Right renal cortex interstitium (tissue), 3 donors: ENCODE measurements around the gene ELOVL7. TPM values are rescaled to one million over a fixed set of nuclear protein-coding genes. Genes with fewer than 3 reads are reported as not detected.
"Not testable (repeated sequence)": the region's sequence is repeated elsewhere in the genome, so short reads cannot be mapped to it uniquely, and the experiment has no call there.

Source experiments
- DNase-seq, 3 donors: peaks; one replicate each; pipeline ENCODE4 v3.0.0-alpha.2; 2013; ENCODE audit warnings: low read depth in 3 of 3, low spot score in 2 of 3
- polyA plus RNA-seq, 3 donors: library from polyadenylated mRNA; unstranded; fragments of 120-200 nt; gene quantifications; one replicate each; pipeline ENCODE4 v1.2.1, GENCODE V29; 2013; ENCODE audit not compliant: insufficient read length in 3 of 3

The ELOVL7 gene
- polyA plus RNA-seq, 3 donors, result 18.6 to 19.6 (median 19.1) TPM

DNA sequence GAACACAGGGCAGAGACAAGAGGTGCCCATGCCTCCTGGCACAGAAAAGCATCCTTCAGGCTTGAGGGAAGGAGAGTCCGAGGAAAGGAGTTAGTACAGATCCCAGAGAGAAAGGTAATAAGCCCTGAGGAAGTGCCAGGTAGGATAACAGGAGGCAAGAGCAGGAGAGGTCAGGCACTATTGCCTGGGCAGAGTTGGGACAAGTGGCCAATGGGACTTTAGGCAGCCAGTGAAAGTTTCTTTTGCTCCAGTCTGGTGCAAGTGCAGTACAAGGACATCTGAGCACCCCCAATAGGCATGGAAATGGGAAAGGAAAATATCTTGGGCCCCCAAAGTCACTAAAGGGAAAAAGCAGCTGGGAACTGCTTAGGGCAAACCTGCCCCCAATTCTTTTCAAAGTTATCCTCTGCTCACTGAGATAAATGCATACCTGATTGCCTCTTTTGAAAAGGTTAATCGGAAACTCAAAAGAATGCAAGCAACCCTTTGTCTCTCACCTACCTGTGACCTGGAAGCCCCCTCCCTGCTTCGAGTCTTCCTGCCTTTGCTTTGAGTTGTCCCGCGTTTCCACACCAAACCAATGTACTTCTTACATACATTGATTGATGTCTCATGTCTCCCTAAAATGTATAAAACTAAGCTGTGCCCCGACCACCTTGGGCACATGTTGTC, 46.5 kb downstream of the ELOVL7 start:
- no peak for DNase-seq

GRCh38 chr5:60795424-60795950, 48.6 kb downstream of the ELOVL7 start:
- DNase-seq, result not testable (repeated sequence)

GRCh38 chr5:60794691-60795090, 49.4 kb downstream of the ELOVL7 start:
- DNase-seq, result no peak

GRCh38 chr5:60792438-60792837, 51.6 kb downstream of the ELOVL7 start:
- no peak for DNase-seq

DNA sequence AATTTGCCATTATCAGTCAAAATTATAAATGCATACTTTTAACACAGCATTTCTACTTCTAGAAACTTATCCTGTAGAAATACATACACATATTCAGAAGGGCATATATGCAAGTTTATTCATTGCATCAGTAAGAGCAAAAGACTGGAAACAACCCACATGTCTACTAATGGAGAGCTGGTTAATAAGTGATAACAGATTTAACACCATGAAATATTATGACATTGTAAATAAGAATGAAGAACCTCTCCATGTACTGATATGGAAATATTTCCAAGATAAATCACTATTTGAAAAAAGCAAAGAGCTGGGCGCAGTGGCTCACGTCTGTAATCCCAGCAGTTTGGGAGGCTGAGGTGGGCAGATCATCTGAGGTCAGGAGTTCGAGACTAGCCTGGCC, 54.5 kb downstream of the ELOVL7 start:
- no peak for DNase-seq

- no peak for DNase-seq
Observed at GRCh38 chr5:60788863-60789513, 55.1 kb downstream of the ELOVL7 start.

DNA sequence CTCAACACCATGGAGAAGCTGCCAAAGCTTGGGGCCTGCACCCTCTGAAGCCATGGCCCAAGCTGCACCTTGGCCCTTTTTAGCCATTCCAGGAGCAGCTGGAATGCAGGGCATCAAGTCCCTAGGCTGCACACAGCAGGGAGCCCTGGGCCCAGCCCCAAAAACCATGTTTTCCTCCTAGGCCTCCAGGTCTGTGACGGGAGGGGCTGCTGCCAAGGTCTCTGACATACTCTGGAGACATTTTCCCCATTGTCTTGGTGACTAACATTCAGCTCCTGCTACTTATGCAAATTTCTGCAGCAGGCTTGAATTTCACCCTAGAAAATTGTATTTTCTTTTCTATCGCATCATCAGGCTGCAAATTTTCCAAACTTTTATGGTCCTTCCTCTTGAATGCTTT, 64.6 kb downstream of the ELOVL7 start:
- no peak for DNase-seq

- no peak for DNase-seq
Observed at GRCh38 chr5:60776343-60776742, 67.7 kb downstream of the ELOVL7 start.

GRCh38 chr5:60765019-60765709, 78.9 kb downstream of the ELOVL7 start:
- DNase-seq, result no peak

DNA sequence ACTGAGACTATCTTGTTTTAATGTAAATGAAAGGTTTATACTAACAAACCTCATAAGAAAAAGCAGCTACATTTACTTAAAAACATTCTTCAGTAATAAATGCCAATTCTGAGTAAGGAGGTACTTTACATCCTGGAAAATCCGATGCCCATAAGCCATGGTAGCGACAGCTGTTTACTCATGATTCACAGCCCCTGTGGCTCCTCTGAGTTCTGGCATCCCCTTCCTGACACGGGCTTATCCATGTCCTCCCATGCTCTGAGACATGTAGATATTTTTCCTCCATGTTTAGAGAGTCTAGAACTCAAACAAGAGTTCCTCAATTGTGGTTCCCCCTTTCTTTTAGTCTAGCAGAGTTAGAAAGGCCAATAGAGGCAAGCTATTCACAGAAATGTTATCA, 81.0 kb downstream of the ELOVL7 start:
- DNase-seq, result no peak

- no peak for DNase-seq
Observed at GRCh38 chr5:60754495-60754894, 89.6 kb downstream of the ELOVL7 start.

- no peak for DNase-seq
Observed at GRCh38 chr5:60744682-60745081, 99.4 kb downstream of the ELOVL7 start.

- no peak for DNase-seq
Observed at GRCh38 chr5:60743511-60744314, 100.4 kb downstream of the ELOVL7 start.

- DNase-seq, result no peak
Observed at GRCh38 chr5:60740322-60740721, 103.7 kb downstream of the ELOVL7 start.

GRCh38 chr5:60738933-60739332, 105.1 kb downstream of the ELOVL7 start:
- DNase-seq, result no peak

- no peak for DNase-seq
Observed at GRCh38 chr5:60738461-60738860, 105.6 kb downstream of the ELOVL7 start.

GRCh38 chr5:60730858-60731257, 113.2 kb downstream of the ELOVL7 start:
- DNase-seq, result not testable (repeated sequence)

DNA sequence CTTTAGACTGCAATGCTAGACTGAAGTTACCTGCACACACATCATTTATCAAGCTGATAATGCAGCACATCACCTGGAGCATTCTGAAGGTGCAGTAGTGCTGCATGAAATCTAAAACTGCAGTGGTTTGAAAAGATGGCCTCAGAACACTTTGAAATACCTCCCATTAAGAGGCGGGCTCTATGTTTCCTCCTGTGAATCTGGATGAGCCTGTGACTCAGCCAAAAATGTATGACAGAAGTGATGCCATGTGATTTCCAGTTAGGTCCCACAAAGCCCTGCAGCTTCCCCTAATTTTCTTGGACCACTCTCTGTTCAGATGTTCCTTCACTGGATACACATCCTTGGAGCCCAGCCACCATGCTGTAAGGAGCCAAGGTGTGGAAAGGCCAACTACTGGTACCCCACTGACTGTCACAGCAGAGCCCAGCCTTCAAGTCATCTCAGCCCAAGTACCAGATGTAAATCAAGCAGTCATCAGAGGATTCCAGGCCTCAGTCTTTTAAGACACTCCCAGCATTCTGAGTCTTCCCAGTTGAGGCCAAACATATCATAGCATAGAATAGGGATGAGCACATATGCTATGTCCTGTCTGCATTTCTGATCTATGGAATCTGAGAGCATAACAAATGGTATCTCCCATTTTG, 116.9 kb downstream of the ELOVL7 start:
- DNase-seq, result no peak

GRCh38 chr5:60724126-60724525, 119.9 kb downstream of the ELOVL7 start:
- DNase-seq, result no peak

DNA sequence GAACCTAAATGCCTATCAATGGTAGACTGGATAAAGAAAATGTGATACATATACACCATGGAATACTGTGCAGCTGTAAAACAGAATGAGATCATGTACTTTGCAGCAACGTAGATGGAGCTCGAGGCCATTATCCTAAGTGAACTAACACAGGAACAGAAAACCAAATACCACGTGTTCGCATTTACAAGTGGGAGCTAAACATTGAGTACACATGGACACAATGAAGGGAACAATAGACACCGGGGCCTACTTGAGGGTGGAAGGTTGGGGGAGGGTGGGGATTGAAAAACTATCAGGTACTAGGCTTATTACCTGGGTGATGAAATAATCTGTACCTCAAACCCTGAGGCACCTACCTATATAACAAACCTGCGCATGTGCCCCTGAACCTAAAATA, 121.7 kb downstream of the ELOVL7 start:
- DNase-seq, result no peak
